ENCODE measurements around the gene ATRN. TPM values are rescaled to one million over a fixed set of nuclear protein-coding genes. Genes with fewer than 3 reads are reported as not detected.

Gene ATRN
- total RNA-seq, 2 donors from 2014 or later, result 7.4 to 10.6 TPM

DNA sequence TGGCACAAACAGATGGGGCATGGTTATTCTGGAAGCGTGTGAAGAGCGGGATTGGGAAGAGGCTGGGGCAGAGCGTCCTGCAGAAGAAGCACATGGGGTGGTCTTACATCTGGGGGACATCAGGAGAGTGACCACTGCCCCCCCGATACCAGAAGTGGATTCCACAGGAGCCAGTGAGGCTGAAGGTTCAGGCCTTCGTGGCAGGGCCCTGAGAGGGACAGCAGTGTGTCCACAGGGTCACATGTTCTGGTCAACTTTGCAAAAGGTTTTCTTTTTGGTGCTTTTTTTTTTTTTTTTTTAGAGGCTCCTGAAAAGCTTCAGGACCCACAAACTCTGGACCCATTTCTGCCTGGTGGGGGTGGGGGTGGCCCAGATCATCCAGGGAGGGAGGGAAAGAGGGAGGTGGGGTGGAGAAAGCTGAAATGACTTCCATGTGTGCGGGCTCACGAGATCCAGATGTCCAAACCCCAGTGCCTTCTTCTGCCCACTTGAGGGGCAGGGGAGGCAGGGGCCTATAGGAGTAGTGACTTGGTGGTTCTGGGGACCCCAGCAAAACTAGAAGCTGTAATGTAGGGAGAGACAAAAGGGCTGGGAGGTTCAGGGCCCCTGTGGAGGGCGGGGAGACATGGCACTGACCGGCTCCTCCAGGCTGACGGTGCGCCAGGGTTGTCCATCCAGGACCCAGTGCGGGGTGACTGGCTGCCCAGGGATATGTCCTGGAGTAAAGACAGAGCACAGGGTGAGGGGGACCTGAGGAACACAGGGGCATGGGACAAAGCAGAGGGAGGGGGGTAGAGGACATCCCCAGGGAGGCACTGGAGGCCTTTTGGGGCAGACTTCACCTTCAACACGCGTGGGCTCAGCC lies 208.3 kb downstream of the ATRN start:
- no peak overlapping the region for H3K27ac Mint-ChIP-seq
- no peaks in the 10 kb centered on the region for H3K9me3 Mint-ChIP-seq
- no peaks in the 10 kb centered on the region for H3K36me3 Mint-ChIP-seq
- ATAC-seq, result no peak
- DNase-seq (ENCODE audit: low spot score in 2 of 2), result no peak

- Mint-ChIP-seq H3K36me3 (no peaks in the 10 kb centered on the region), H3K27ac (no peak overlapping the region), H3K9me3 (no peaks in the 10 kb centered on the region)
- ATAC-seq (no peak), DNase-seq (ENCODE audit: low spot score in 2 of 2) (no peak)
Observed at GRCh38 chr20:3679749-3680700, 209.2 kb downstream of the ATRN start.

DNA sequence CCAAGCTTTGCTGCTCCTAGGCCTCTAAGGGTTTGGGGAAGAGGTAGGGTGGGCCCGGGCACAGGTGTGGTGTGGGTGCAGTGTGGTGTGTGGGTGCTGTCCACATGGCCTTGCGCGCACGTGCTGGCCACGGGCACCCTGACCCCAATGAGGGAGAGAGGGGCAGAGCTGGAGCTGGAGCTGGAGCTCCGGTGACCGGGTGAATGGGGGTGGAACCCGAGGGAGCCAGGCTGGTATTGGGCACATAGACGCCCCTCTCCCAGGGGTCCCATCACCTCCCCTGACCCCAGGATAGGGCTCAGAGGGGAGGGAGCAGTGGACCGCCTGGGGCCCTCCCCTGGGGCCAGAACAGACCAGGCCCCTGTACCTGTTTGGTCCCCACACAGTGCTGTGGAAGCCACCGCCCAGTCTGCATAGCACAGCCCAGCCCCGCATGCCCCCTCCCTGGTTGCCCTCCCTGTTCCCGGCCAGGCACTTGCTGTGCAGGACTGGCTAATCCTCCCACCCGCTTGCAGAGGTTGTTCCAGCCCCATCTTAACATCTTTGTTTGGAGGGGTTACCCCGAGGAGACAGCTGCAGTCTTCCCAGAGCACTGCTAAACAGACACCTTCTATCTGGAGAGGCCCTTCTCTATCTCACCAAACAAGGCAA lies 210.0 kb downstream of the ATRN start:
- H3K36me3 Mint-ChIP-seq, result no peaks in the 10 kb centered on the region
- DNase-seq (ENCODE audit: low spot score in 2 of 2) (no peak), ATAC-seq (no peak)
- H3K9me3 Mint-ChIP-seq, result no peaks in the 10 kb centered on the region
- no peak overlapping the region for H3K27ac Mint-ChIP-seq

DNA sequence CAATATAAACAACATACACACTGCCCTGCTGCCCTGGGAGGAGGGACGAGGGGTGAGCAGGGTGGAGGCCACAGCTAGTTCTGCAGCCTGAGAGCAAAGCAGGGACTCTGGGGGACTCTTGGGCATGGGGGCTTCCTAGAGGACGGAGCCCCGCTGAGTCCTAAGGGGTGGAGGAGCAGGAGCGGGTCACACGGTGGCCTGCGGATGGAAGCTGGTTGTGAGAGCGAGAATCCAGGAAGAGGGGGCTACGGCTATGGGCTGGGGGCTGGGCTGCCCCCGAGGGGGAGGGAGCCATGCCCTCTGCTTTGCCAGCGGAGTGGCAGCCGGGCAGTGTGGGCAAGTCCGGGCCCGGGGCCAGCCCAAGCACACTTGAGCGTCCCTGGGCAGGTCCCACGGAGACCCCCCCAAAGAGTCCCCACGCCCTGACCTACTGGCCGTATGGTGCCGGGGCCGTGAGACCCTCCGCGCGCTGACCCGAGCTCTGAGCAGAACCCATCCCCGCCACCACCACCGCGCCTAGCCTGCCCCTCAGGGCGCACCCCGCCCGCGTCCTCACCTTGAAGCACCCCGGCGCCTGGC lies 210.6 kb downstream of the ATRN start:
- no peak overlapping the region for H3K27ac Mint-ChIP-seq
- no peak for ATAC-seq
- no peaks in the 10 kb centered on the region for H3K36me3 Mint-ChIP-seq
- H3K9me3 Mint-ChIP-seq, result no peaks in the 10 kb centered on the region
- DNase-seq (ENCODE audit: low spot score in 2 of 2), result no peak

DNA sequence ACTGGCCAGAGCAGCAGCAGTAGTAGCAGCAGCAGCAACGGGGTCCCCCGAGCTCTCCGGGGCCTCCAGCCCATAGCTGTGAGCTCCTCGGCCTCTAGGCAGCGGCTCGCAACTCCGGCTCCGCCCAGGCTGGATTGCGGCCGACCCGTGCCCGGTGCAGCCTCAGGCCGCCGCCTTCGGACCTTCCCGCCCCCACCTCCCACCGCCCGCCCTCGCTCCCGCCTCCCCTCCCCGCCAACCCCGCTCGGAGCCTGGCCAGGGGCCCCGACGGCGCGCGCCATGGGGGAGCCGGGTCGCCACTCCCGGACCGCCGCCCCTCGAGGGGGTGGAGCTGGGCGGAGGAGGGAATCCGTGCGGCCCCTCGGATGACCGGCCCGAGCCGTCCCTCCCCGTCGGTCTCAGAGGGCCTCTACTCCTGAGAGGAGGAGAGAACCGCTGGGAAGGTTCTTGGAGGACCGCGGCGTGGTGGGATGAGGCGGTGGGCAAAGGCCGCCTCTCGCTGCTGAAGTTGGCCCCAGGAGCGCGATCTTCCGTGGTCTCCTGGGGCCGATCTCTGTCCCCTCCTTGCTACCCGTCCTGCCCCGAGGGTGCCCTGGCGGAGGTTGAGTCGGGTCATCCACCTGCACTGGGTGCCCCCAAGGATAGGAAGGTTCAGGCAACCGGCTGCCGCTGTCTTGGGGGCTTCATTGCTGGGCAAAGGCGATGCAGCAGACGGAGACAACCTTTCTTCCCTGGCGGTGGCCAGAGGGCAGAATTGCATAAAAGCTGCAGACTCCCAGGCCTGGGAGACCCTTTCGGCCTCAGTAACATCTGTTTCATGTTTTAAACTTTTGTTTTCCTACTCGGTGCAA lies 211.3 kb downstream of the ATRN start, which contains the start of gene ADAM33:
ADAM33 (minus strand) TSS at position 80 of the 851 bp plus-strand sequence; CDS start at position 74, 6 bp downstream.
- Mint-ChIP-seq H3K9me3 (no peaks in the 10 kb centered on the region), H3K36me3 (no peaks in the 10 kb centered on the region), H3K27ac (no peak within 1 kb of the TSS)
- ATAC-seq (no peak), DNase-seq (ENCODE audit: low spot score in 2 of 2) (no peak)

DNA sequence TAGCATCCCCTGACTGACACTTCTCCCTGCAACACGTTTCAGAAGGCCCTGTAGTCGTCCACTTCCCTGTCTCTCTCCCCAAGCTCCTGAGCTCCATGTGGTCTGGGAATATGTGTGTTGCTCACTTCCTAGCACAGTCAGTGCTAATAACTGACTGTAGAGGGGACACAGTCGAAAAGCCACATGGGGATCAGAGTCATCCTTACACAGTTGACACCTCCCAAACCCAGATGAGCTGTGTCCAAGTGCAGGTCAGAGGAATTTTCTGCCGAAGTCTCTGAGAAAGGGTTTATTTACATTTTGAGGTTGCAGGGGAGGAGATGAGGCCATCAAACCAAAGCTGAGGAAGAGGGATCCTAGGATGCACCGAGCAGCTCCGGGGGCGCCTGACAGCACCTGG lies 214.5 kb downstream of the ATRN start:
- ATAC-seq, result no peak
- Mint-ChIP-seq H3K27ac (no peak overlapping the region), H3K36me3 (no peaks in the 10 kb centered on the region), H3K9me3 (no peaks in the 10 kb centered on the region)
- DNase-seq (ENCODE audit: low spot score in 2 of 2), result no peak

DNA sequence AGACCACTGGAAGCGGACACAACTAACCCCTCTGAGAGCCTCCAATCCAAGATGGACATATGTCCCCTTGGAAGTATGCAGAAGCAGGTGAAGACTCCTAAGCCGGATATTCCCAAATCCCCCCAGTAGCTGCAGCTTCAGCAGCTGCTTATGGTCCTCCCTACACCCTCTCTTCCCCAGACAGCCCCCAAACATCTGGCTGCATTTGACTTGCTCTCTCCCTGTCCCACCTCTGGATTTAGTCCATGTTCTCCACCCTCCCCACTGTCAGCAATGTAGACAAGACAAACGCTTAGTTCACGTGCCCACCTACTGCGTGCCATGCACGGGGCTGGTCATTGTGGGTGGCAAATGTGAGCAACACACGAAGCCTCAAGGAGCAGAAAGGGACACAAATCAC lies 215.6 kb downstream of the ATRN start:
- no peak for DNase-seq (ENCODE audit: low spot score in 2 of 2)
- no peak overlapping the region for H3K27ac Mint-ChIP-seq
- no peak for ATAC-seq
- H3K36me3 Mint-ChIP-seq, result no peaks in the 10 kb centered on the region
- no peaks in the 10 kb centered on the region for H3K9me3 Mint-ChIP-seq

DNA sequence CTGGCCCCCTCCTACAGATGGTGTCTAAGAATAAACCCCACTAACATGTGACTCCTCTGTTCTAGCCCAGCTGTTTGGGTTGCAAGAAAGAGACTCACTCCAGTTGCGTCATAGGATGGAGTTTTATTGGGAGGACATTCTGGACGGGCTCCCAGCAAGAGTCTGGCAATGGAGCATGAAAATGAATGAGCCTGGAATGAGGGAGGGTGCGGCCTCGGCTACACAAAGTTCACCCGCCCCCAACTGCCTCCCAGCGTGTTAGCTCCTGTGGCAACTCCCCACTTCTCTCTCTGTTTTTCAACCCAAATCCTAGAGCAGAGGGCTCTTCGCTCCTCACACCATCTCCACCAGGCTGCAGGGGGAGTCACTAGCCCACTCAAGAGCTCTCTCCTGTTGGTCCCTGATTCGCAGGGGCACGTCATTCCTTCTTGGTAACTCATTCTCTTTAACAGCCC lies 216.1 kb downstream of the ATRN start:
- ATAC-seq (no peak), DNase-seq (ENCODE audit: low spot score in 2 of 2) (no peak)
- no peaks in the 10 kb centered on the region for H3K36me3 Mint-ChIP-seq
- no peak overlapping the region for H3K27ac Mint-ChIP-seq
- H3K9me3 Mint-ChIP-seq, result no peaks in the 10 kb centered on the region

- Mint-ChIP-seq H3K27ac (no peak overlapping the region), H3K9me3 (no peaks in the 10 kb centered on the region), H3K36me3 (no peaks in the 10 kb centered on the region)
- ATAC-seq, result no peak
- DNase-seq (ENCODE audit: low spot score in 2 of 2), result no peak
Observed at GRCh38 chr20:3687655-3688054, 216.8 kb downstream of the ATRN start.

DNA sequence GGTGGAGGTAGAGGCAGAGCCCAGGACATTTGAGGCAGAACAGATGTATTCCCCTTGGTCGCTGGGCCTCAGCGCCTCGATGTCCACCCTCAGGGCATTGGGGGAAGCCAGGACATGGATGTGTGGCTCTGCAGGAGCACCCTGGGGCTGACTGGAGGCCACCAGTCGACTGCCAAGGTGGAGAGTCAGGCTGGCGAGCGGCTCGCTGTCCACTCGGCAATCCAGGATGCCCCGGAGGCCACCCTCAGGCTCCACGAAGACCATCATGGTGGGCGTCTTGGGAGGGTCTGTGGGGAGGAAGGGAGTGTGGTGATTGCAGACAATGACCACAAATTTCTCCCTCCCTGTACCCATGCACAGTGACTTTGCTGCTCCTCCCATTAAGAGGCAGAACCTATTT lies 219.2 kb downstream of the ATRN start:
- ATAC-seq, result no peak
- no peak for DNase-seq (ENCODE audit: low spot score in 2 of 2)
- H3K27ac Mint-ChIP-seq, result no peak overlapping the region
- no peaks in the 10 kb centered on the region for H3K9me3 Mint-ChIP-seq
- H3K36me3 Mint-ChIP-seq, result no peaks in the 10 kb centered on the region

- DNase-seq (ENCODE audit: low spot score in 2 of 2) (no peak), ATAC-seq (no peak)
- no peaks in the 10 kb centered on the region for H3K9me3 Mint-ChIP-seq
- H3K27ac Mint-ChIP-seq, result no peak overlapping the region
- no peaks in the 10 kb centered on the region for H3K36me3 Mint-ChIP-seq
Observed at GRCh38 chr20:3690413-3690812, 219.6 kb downstream of the ATRN start.

GRCh38 chr20:3691306-3691705 lies 220.5 kb downstream of the ATRN start:
- Mint-ChIP-seq H3K36me3 (no peaks in the 10 kb centered on the region), H3K9me3 (no peaks in the 10 kb centered on the region), H3K27ac (no peak overlapping the region)
- no peak for ATAC-seq
- DNase-seq (ENCODE audit: low spot score in 2 of 2), result no peak

DNA sequence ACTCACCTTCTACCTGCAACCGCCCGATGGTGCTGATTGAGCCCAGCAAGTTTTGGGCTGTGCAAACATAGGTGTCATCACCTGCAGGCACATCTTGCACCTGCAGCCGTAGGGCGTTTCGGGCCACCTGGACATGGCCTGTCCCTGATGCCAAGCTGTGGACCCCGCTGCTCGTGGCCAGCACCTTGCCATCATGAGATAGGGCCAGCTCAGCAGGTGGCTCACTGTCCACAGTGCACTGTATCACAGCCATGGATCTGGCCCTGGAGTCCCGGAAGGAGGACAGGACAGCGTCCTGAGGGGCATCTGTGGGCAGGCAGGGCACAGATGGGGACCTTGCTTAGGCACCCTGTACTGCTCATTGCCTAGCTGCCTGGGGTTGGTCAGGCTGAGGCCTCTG lies 221.1 kb downstream of the ATRN start:
- DNase-seq (ENCODE audit: low spot score in 2 of 2) (no peak), ATAC-seq (no peak)
- H3K27ac Mint-ChIP-seq, result no peak overlapping the region
- H3K9me3 Mint-ChIP-seq, result no peaks in the 10 kb centered on the region
- no peaks in the 10 kb centered on the region for H3K36me3 Mint-ChIP-seq

DNA sequence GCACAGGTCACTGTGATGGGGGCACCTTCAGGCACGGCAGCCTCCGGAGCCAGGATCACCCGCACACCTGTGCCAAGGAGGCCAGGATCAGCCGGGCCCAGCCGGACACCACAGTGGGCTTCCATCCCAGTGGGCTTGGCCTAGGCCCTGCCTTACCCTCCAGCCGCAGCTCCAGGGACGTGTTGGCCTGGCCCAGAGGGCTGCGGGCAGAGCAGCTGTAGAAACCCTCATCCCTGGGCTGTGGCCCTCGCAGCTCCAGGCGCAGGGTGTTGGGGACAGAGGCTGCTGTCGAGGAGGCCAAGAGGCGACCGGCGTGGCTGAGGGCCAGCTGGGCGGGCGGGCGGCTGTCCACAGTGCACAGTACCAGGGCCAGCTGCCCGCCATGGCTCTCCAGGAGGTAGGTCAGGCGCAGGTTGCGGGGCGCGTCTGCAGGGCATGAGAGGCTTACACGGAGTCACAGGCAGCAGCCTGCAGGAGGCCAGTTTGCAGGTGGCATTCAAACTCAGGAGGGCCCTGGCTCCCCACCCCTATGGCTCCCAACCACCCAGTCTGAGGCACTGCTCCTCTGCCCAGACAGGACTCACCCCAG lies 222.0 kb downstream of the ATRN start:
- DNase-seq (ENCODE audit: low spot score in 2 of 2) (no peak), ATAC-seq (no peak)
- H3K9me3 Mint-ChIP-seq, result no peaks in the 10 kb centered on the region
- no peaks in the 10 kb centered on the region for H3K36me3 Mint-ChIP-seq
- H3K27ac Mint-ChIP-seq, result no peak overlapping the region

DNA sequence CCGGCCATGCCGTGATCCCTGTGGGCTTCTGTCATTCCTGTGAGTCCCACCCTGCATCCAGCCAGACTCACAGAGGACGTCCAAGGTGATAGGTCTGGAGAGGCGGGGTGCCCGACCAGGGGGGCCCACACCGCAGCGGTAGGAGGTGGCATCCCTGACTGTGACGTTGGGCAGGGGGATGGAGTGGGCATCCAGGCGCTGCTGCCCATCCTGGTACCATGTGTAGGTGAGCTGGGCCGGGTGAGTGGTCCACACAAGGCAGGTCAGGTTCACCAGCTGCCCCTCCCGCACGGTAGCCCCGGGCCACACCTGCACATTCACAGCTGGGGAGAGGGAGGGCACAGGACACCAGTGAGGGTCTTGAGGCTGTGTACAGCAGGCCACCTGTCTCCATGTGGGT lies 222.6 kb downstream of the ATRN start:
- Mint-ChIP-seq H3K9me3 (no peaks in the 10 kb centered on the region), H3K27ac (no peak overlapping the region), H3K36me3 (no peaks in the 10 kb centered on the region)
- ATAC-seq, result no peak
- DNase-seq (ENCODE audit: low spot score in 2 of 2), result no peak

All from activated naive CD4-positive, alpha-beta T cell treated with anti-CD3 and anti-CD28 coated beads, Interleukin-2, amount 50 U/mL, for 72 hours (primary cell).